ENCODE results near the gene DUSP23.

DUSP23 gene

GRCh38 chr1:159828176-159828575 is 47.4 kb downstream of the DUSP23 start:
- TF ChIP-seq POLR2A (IDR thresholded peaks at IDR 0.05; ENCODE audit: low read length) (no peak), GATA1 (IDR thresholded peaks at IDR 0.05; ENCODE audit: low read depth, low read length) (no peak)
- no peak for DNase-seq

GRCh38 chr1:159828581-159829272 is 48.0 kb downstream of the DUSP23 start:
- DNase-seq, result no peak
- TF ChIP-seq GATA1 (IDR thresholded peaks at IDR 0.05; ENCODE audit: low read depth, low read length) (no peak), POLR2A (IDR thresholded peaks at IDR 0.05; ENCODE audit: low read length) (no peak)

- DNase-seq, result peak; percentile 7 to 29
- TF ChIP-seq GATA1 (IDR thresholded peaks at IDR 0.05; ENCODE audit: low read depth, low read length) (no peak), POLR2A (IDR thresholded peaks at IDR 0.05; ENCODE audit: low read length) (no peak)
Observed at GRCh38 chr1:159829273-159829634, 48.5 kb downstream of the DUSP23 start.

GRCh38 chr1:159829822-159830465 is 49.2 kb downstream of the DUSP23 start:
- DNase-seq, result no peak
- TF ChIP-seq POLR2A (IDR thresholded peaks at IDR 0.05; ENCODE audit: low read length) (no peak), GATA1 (IDR thresholded peaks at IDR 0.05; ENCODE audit: low read depth, low read length) (no peak)

- DNase-seq, result no peak
- no peak for TF ChIP-seq GATA1 (IDR thresholded peaks at IDR 0.05; ENCODE audit: low read depth, low read length)
- no peak for TF ChIP-seq POLR2A (IDR thresholded peaks at IDR 0.05; ENCODE audit: low read length)
Observed at GRCh38 chr1:159830722-159831121, 50.0 kb downstream of the DUSP23 start.

- TF ChIP-seq GATA1 (IDR thresholded peaks at IDR 0.05; ENCODE audit: low read depth, low read length) (no peak), POLR2A (IDR thresholded peaks at IDR 0.05; ENCODE audit: low read length) (no peak)
- DNase-seq, result no peak
Observed at GRCh38 chr1:159831412-159832141, 50.8 kb downstream of the DUSP23 start.

Data from erythroblast (primary cell).